Left kidney (tissue), 8 donors: ENCODE measurements around the gene PCDH8. TPM values are rescaled to one million over a fixed set of nuclear protein-coding genes. Genes with fewer than 3 reads are reported as not detected.

Experiments used
- DNase-seq: peaks from one replicate; pipeline ENCODE4 v3.0.0-alpha.2; 2013
- long read RNA-seq, 8 donors: transcript quantifications; one replicate each; lab custom pipeline, GENCODE V29; 2026
- polyA plus RNA-seq: library from polyadenylated mRNA; unstranded; fragments of 120-200 nt; gene quantifications from one replicate; pipeline ENCODE4 v1.2.1, GENCODE V29; 2013; ENCODE audit not compliant: insufficient read length

The PCDH8 gene, protein sequence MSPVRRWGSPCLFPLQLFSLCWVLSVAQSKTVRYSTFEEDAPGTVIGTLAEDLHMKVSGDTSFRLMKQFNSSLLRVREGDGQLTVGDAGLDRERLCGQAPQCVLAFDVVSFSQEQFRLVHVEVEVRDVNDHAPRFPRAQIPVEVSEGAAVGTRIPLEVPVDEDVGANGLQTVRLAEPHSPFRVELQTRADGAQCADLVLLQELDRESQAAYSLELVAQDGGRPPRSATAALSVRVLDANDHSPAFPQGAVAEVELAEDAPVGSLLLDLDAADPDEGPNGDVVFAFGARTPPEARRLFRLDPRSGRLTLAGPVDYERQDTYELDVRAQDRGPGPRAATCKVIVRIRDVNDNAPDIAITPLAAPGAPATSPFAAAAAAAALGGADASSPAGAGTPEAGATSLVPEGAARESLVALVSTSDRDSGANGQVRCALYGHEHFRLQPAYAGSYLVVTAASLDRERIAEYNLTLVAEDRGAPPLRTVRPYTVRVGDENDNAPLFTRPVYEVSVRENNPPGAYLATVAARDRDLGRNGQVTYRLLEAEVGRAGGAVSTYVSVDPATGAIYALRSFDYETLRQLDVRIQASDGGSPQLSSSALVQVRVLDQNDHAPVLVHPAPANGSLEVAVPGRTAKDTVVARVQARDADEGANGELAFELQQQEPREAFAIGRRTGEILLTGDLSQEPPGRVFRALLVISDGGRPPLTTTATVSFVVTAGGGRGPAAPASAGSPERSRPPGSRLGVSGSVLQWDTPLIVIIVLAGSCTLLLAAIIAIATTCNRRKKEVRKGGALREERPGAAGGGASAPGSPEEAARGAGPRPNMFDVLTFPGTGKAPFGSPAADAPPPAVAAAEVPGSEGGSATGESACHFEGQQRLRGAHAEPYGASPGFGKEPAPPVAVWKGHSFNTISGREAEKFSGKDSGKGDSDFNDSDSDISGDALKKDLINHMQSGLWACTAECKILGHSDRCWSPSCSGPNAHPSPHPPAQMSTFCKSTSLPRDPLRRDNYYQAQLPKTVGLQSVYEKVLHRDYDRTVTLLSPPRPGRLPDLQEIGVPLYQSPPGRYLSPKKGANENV
- not detected for polyA plus RNA-seq
- long read RNA-seq, donor 1: 0 reads
- long read RNA-seq, donor 2: 0 reads
- long read RNA-seq, donor 3: 0 reads
- long read RNA-seq, donor 4: 0 reads
- long read RNA-seq, donor 5: 0 reads
- long read RNA-seq, donor 6: 0 reads
- long read RNA-seq, donor 7: 0 reads
- long read RNA-seq, donor 8: 0 reads

DNA sequence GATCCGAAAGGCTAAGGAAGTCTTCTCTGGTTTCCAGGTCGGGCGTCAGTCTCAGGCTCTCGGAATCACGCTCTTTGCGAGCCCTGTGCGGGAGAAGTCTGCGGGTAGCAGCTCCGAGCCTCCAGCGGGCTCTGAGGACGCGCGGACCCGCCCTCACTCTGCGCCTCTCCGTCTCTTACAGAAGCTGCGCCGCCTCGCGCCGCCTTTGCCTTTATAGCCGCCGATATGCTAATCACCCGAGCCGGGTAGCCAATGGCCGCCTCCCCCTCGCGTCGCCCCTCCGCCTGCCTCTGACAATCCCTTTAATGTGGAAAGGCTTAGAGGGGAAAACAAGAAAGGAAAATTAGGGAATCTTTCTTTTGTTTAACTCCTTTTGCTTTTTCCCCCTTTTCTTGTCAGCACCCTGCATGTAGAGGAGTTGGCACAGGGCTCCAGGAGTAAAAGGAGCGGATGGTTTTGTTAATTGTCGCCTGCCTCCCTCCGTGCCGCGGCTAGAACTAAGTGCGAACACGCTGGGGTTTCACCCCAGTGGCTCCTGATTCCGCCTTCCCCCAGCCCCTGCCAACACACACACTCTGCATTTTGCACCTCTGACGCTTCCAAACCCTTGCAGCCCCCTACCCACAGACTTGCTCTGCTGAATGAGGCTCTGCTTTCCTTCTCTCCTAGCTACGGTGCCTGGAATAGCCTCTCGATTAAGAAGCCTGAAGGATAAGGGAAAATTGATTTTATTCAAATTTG, at the start of gene PCDH8:
Gene PCDH8 (minus strand): TSS at position 186 of the 741 bp plus-strand sequence. CDS start 204 bp downstream, outside the sequence.
- no peak for DNase-seq

DNA sequence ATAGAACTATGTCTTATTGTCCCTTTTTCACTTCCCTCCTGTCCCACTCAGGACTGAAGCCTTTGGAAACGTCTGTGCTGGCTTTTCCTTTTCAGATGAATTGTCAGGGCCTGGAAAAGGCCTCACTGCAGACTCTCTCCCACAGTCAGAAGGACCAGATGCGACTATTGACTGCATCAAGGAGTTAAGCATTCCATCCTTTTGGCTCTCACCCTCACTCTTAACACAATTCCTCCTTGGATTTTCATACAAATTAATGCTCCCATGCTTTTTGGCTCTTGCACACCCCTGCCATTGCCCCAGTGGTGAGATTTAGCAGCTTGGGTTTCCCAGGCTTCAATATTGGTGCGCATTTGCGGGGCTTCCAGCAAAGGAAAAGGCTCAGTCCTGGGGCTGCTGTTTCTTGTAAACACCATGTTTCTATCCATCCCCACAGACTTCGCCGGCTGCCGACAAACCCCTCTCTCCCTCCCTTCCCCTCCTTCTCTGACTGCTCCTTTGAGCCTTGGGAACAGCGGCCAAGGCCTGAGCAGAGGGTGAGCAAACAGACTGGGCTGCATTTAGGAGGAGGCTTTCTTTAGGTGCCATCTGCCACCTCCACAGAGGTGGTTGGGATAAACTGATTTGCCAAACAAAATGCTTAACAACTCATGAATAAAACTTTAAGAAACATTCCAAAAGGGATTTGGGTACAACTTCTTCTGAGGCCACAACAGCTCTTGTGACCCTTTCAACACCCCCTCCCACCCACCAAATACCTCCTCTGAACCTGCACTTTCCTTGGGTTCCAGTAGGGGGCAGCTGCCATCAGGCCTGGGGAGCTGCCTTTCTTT, 48.6 kb upstream of the PCDH8 start:
- DNase-seq: no peak

DNA sequence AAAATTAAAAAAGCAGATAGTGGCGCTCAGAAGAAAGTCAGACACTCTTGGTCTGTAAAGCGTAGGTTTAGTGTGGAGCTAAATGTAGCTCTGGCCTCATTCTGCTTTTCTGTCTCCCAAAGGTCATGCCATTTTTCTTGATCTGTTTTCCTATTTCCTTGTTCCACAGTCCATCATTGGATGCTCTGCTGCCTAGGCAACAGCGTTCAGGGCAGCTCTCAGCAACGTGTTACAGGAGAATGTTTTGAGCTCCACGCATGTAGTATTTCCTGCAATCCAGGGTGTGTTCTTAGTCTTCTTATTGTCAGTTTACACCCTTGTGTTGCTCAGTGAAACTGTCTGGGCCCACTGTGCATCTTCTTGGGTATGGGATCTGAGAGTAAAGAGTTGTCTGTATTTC, 46.0 kb upstream of the PCDH8 start:
- no peak for DNase-seq

DNA sequence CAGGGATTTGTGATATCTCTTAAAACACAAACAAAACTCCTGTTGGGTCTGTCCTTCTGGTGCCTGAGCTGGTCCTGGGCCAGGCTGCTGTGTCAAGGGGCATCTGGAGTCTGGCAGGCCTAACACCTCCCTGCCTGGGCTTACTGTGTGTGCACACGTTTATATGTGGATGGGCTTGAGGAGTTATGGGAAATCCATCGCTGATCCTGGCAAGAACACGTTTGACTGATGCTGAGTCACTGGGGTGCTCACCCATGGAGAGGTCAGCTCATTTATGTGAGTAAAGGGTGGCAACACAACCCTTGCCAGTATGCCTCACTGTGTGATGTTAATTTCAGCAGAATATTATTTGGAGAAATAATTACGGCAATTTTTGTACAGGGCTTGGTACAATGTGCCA, 44.5 kb upstream of the PCDH8 start:
- no peak for DNase-seq

DNA sequence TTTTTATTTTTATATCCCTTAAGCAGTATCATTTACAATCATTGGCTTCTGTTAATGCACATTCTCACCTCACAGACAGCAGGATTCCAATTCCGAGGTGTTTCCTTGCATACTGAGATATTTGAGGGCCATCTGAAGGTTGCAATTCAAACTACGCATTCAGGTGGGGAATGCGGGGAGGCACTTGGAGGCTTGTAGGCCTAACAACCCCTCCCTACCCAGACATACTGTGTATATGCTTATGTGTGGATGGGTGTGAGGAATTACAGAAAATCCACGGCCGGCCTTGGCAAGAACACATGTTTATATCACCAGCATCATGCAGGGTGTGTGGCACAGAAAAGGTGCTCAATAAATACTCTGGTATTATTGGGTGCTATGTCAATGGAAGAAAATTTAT, 43.3 kb upstream of the PCDH8 start:
- DNase-seq: no peak

- DNase-seq: no peak
Measured at GRCh38 chr13:52887165-52887564, 38.7 kb upstream of the PCDH8 start.

GRCh38 chr13:52885141-52885540, 36.7 kb upstream of the PCDH8 start:
- no peak for DNase-seq

- no peak for DNase-seq
Measured at GRCh38 chr13:52884429-52885010, 36.1 kb upstream of the PCDH8 start.

DNA sequence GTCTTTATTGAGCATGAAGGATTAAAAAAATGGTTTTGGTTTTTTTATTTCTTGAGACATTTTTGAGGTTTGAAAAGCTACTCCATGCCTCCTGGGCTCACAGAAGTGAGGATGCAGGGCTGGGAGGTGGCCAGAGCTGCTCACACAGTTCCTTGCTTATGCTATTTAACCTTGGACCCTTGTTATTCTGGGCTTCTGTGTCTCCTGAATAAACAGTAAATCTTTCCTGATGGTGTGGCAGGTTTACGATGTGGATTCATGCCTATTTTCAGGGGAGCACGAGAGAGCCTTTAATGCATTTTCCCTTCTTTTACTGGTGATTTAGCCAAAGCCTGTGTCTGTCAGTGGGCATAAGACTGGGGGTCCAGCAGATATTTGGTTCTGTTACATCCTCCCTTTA, 34.3 kb upstream of the PCDH8 start:
- DNase-seq: peak; percentile 62

DNA sequence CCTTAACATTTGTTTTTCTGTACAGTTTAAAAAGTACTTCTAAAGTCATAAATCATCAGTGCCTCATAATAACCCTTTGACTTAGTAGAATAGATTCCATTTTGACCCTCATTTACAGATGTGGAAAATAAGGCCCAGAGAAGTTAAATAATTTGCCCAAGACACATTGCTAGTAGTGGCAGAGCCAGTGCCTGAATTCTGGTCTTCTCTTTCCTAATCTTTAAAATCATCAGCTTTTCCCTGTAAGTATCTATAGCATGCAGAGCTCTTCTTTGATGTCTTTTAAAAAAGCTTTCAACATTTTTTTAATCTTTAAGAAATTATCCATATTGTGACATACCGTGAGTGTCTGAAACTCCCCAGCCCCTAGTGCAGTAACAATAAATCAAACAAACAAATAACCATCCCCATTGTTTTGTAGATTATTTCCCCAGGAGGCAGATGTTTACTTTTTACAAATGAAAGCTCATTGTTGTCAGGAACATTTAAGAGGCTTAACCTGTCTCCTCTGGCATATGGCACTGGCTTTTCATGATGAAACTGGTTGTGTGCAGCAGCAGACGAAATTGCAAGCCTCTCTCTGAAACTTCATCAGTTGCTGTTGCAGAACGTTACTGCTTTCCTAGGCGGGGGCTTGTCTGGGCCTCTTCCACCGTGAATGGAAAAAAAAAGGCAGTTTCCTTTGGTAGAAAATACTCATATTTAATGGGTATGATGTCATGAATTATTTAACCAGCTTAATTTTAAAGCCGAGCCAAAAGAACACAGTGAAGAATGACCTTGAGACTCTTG, 31.7 kb upstream of the PCDH8 start:
- no peak for DNase-seq

GRCh38 chr13:52878831-52879230, 30.4 kb upstream of the PCDH8 start:
- no peak for DNase-seq

GRCh38 chr13:52870143-52870542, 21.7 kb upstream of the PCDH8 start:
- DNase-seq: no peak

DNA sequence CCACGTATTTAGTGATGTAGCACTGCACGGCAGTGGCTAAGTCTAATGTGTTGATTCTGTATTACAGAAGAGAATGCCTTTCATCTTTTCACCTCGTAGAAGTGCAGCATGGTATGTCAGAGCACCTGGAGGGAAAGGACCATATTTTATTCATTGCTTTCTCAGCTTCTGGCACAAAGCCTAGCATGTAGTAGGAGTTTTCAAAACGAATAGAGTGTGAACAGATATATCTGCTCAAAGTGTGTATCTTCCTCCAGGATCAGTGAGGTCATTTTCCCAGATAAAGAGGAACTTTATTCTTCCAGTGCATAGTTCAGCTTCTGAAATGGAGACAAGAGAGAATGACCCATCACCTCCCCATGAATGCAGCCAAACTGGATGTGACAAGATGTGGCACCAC, 21.2 kb upstream of the PCDH8 start:
- no peak for DNase-seq

DNA sequence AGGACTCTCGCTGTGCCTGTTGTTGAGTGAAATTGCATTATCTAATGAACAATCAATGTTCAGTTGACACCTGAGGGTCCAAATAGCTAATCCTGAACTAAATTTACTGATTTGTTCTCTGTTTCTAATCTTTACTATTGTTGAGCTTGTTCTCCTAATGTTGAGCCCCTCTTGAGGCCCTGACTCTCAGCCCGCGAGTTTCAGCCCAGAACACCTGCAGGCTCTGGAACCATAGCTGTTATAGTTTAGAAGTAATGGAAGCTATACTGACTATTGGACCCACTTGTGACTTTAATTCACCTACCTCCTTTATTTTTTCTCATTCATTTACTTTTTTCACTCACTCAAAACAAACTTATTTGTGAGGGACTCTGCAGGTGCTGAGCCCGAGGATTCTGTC, 20.6 kb upstream of the PCDH8 start:
- no peak for DNase-seq

- DNase-seq: no peak
Measured at GRCh38 chr13:52868190-52868589, 19.8 kb upstream of the PCDH8 start.

GRCh38 chr13:52864941-52865340, 16.5 kb upstream of the PCDH8 start:
- no peak for DNase-seq

DNA sequence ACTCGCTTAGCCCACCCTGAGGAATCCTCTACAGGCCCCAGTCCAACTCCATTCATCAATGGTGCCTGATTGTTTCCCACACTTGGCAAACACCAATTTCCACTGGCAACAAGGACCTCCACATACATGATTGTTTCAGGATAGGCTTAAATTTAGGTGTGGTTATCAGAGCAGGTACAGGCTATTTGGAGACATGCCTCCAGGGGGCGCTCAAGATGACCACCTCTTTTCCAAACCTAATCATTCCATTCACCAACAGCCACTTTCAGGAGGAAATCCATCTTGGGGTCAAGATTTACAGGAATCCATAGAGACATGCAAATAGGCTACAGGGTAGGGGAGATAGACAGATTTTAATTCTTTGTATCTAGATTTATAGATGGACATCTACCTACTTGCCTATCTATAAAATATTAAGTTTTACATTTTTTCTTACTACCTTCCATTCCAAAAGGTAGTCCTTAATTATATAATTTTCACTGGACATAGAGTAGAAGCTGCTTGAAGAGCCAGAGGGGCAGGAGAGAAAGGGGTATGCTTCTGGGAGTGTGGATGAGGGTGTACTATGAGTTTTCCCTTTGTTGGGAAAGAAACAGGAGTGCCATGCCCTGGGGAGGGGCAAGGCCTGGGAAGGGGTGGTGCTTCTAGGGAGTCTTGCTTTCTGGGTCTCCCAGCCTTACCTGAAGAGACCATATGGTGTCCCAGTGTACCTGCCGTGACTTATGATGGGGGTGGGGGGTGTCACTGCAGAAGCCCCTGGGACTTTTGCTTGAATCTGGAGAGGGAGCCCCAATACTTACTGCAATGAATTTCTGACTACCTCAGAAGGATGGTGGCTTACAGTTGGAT, 14.1 kb upstream of the PCDH8 start:
- no peak for DNase-seq

DNA sequence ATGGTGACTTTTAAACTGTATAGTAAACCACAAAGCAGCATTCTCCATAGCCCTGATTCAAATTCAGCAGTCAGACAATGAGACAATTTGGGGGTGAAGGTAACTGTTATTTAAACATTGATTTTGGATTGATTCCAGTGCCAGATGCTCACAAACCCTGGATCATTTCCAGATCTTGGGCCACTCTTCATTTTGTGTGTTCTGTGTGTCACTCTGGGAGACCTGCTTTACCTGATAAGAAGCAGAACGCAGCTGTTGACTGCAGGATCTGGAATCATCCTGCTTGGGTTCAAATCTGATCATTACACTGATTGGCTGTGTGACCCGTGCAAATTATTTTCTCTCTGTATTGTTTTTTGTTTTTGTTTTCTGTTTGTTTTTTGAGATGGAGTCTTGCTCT, 4.0 kb upstream of the PCDH8 start:
- DNase-seq: no peak
